GM12873 (cell line): ENCODE measurements around the gene KLRF1.

Experiments used
- CTCF ChIP-seq: IDR thresholded peaks from 2 replicates; pipeline ENCODE4 v1.5.1; 2012; ENCODE audit warnings: low read depth, mild to moderate bottlenecking, moderate library complexity, low read length, control low read depth; ENCODE audit not compliant: insufficient read depth; ENCODE audit errors: missing control alignments

Gene KLRF1

GRCh38 chr12:9872162-9872561 lies 44.9 kb downstream of the KLRF1 start:
- TF ChIP-seq CTCF, result no peak

- TF ChIP-seq CTCF, result no peak
These were observed 45.5 kb downstream of the KLRF1 start for GRCh38 chr12:9872742-9873141.

GRCh38 chr12:9880532-9881078 lies 53.3 kb downstream of the KLRF1 start:
- TF ChIP-seq CTCF, result no peak

- no peak for TF ChIP-seq CTCF
These were observed 54.0 kb downstream of the KLRF1 start, which contains the start of gene KLRF2 for GRCh38 chr12:9881246-9881645. KLRF2 (plus strand) TSS chr12:9881489; CDS start chr12:9881596, 107 bp downstream.

GRCh38 chr12:9881988-9882387 lies 54.7 kb downstream of the KLRF1 start:
- no peak for TF ChIP-seq CTCF

GRCh38 chr12:9883175-9883574 lies 55.9 kb downstream of the KLRF1 start:
- no peak for TF ChIP-seq CTCF

- TF ChIP-seq CTCF, result no peak
These were observed 61.5 kb downstream of the KLRF1 start for GRCh38 chr12:9888665-9889273.
